Body of pancreas (tissue), 4 donors: ENCODE measurements around the gene ZNF581. TPM values are rescaled to one million over a fixed set of nuclear protein-coding genes. Genes with fewer than 3 reads are reported as not detected.

ENCODE experiments used
- ATAC-seq: fragments of 150-250 bp; one replicate; pipeline ENCODE4 v1.9.1; 2016
- DNase-seq, 4 donors: peaks; one replicate each; pipeline ENCODE4 v3.0.0-alpha.2; 2019
- H3K27ac ChIP-seq, 4 donors: fragments of 200-600 bp; sonication (generic); 1 replicate in 3 of 4; 2 replicates in 1 of 4; pipeline versions ENCODE4 v1.5.1 to v1.6.1; 2016 to 2019; ENCODE audit warnings: mild to moderate bottlenecking in 1 of 4, mixed read lengths in 1 of 4, moderate library complexity in 1 of 4
- H3K27me3 ChIP-seq, 2 donors: fragments of 200-600 bp; sonication (generic); one replicate each; pipeline ENCODE4 v1.6.0; 2016; ENCODE audit warnings: mild to moderate bottlenecking in 1 of 2
- H3K36me3 ChIP-seq, 2 donors: fragments of 200-600 bp; sonication (generic); replicated peaks in 1 of 2; 2 replicates each; pipeline ENCODE4 v1.5.1; 2016; ENCODE audit warnings: low read depth in 2 of 2; ENCODE audit not compliant: insufficient read depth in 1 of 2
- H3K4me1 ChIP-seq: fragments of 200-600 bp; sonication (generic); one replicate; pipeline ENCODE4 v1.6.0; 2016
- H3K4me3 ChIP-seq, 2 donors: fragments of 200-600 bp; sonication (generic); 1 replicate in 1 of 2; 2 replicates in 1 of 2; pipeline ENCODE4 v1.5.1; 2016 to 2019
- H3K9me3 ChIP-seq, 3 donors: fragments of 200-600 bp; sonication (generic); 1 replicate in 2 of 3; 2 replicates in 1 of 3; pipeline ENCODE4 v1.5.1; 2016
- POLR2A ChIP-seq, 3 donors: fragments of 450-650 bp; IDR thresholded peaks; one replicate each; pipeline ENCODE4 v1.6.1; 2016; ENCODE audit warnings: antibody characterized with exemption in 3 of 3, mild to moderate bottlenecking in 2 of 3
- WGBS, 2 donors: methylation state at CpG; one replicate each; pipeline ENCODE4 v1.1.5; 2017; 5-methylcytosine and 5-hydroxymethylcytosine counted together
- intact Hi-C: fragments of 100-400 bp; cut with DNase I; formaldehyde crosslinking; loops from one replicate; pipeline ENCODE4 v1.15.1; 2023
- total RNA-seq, 2 donors: library from RNA; depleted of rRNA; stranded (reverse); fragments of >200 nt; gene quantifications; one replicate each; pipeline ENCODE4 v1.1.0, GENCODE V29; 2016
- TF ChIP-seq, protein P1 (sequence below), 7 experiments: fragments of 450-650 bp in 4 of 7; fragments of 200-600 bp in 3 of 7; sonication (generic) in 3 of 7; IDR thresholded peaks; one replicate each; pipeline ENCODE4 v1.5.1; 2016 to 2019; ENCODE audit warnings: antibody characterized with exemption in 7 of 7

The ZNF581 gene
- total RNA-seq, 2 donors from 2014 or later: 16.8 to 20.2 TPM

DNA sequence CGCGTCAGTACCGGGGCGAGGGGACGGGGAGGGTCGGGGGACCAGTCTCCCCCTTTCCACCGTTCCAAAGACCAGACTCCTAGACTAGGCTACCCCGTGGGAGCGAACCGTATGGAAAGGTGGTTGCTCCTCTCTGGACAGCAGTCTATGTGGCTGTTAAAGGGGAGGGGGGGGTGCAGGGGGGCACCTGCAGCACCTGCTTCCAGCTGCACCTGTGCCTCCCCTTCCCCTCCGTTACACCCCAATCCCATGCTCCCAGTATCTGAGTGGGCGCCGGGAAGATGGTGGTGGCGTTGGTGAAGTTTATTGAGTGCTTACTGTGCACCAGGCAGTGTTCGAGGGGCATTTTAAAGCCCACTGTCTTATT, 42.8 kb upstream of the ZNF581 start:
- WGBS, 2 donors: 3 to 4% methylated on average over 11 to 15 of the region's 15 CpGs
- intact Hi-C loops: no loop called here
- H3K4me1 ChIP-seq: peaks cover 29% of the 10 kb centered on the region
- no peak for DNase-seq
- H3K36me3 ChIP-seq: peaks cover 0 to 5% of the 10 kb centered on the region in 2 donors
- H3K27me3 ChIP-seq: no peaks in the 10 kb centered on the region
- peak overlapping the region; percentile 90 to 98 (median 94) for H3K27ac ChIP-seq
- no peak for ATAC-seq
- H3K9me3 ChIP-seq: no peaks in the 10 kb centered on the region
- no peak for TF ChIP-seq POLR2A (IDR thresholded peaks at IDR 0.05)
- TF ChIP-seq, protein P1, sequence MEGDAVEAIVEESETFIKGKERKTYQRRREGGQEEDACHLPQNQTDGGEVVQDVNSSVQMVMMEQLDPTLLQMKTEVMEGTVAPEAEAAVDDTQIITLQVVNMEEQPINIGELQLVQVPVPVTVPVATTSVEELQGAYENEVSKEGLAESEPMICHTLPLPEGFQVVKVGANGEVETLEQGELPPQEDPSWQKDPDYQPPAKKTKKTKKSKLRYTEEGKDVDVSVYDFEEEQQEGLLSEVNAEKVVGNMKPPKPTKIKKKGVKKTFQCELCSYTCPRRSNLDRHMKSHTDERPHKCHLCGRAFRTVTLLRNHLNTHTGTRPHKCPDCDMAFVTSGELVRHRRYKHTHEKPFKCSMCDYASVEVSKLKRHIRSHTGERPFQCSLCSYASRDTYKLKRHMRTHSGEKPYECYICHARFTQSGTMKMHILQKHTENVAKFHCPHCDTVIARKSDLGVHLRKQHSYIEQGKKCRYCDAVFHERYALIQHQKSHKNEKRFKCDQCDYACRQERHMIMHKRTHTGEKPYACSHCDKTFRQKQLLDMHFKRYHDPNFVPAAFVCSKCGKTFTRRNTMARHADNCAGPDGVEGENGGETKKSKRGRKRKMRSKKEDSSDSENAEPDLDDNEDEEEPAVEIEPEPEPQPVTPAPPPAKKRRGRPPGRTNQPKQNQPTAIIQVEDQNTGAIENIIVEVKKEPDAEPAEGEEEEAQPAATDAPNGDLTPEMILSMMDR (IDR thresholded peaks at IDR 0.05): no peak
- peak overlapping the region; percentile 47 to 55 for H3K4me3 ChIP-seq

DNA sequence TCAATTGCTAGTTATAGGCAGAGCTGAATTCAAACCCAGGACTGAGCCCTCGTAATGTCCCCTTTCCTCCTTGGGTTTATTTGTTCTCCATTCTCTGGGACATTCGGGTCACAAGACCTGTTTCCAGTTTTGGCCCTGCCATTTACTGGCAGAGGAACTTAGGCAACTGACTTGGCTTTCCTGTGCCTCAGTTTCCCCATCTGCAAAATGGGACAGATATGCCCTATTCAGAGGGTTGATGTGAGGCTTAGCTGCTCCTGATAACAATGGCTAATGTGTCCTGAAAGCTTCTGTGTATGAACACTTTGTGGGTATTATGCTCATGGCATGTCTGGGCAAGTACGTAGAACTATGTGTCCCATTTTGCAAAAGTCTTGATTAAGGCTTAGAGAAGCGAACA, 42.4 kb upstream of the ZNF581 start:
- H3K4me3 ChIP-seq: peak overlapping the region; percentile 47 to 55
- H3K27ac ChIP-seq: peak overlapping the region; percentile 90 to 98 (median 94)
- peaks cover 0 to 5% of the 10 kb centered on the region in 2 donors for H3K36me3 ChIP-seq
- intact Hi-C loops: no loop called here
- H3K27me3 ChIP-seq: no peaks in the 10 kb centered on the region
- peak in 1 of 3 donors; percentile 14 for TF ChIP-seq POLR2A (IDR thresholded peaks at IDR 0.05)
- TF ChIP-seq, protein P1 (IDR thresholded peaks at IDR 0.05): no peak
- WGBS, 2 donors: 31 to 46% methylated on average over 4 of the region's 4 CpGs
- H3K4me1 ChIP-seq: peaks cover 29% of the 10 kb centered on the region
- H3K9me3 ChIP-seq: no peaks in the 10 kb centered on the region
- no peak for ATAC-seq
- DNase-seq: no peak

DNA sequence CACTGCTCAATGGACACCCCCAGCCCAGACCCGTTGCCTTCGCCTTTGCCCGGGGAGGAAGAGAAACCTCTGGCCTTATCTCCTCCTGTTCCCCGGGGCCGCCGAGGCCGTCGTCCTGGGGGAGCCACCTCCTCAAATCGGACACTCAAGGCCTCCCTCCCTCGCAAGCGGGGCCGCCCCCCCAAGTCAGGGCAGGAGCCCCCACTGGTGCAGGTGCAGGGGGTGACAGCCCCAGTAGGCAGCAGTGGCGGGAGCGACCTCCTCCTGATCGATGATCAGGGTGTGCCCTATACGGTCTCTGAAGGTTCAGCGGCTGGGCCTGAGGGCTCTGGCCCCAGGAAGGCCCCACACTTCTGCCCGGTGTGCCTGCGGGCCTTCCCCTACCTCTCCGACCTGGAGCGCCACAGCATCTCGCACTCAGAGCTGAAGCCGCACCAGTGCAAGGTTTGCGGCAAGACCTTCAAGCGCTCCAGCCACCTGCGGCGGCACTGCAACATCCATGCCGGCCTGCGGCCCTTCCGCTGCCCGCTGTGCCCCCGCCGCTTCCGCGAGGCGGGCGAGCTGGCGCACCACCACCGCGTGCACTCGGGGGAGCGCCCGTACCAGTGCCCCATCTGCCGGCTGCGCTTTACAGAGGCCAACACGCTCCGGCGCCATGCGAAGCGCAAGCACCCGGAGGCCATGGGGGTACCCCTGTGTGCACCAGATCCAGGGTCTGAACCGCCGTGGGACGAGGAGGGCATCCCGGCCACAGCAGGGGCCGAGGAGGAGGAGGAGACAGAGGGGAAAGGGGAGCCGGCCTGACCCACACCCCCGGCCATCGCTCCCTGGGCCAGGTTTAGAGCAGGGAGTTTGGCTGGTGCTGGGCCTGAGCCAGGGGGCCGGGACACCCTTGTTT, 41.1 kb upstream of the ZNF581 start:
- H3K27me3 ChIP-seq: no peaks in the 10 kb centered on the region
- DNase-seq (no peak), ATAC-seq (no peak)
- H3K27ac ChIP-seq: peak overlapping the region in 2 of 4 donors; percentile 97 to 98
- no peaks in the 10 kb centered on the region for H3K9me3 ChIP-seq
- H3K4me3 ChIP-seq: no peak overlapping the region
- H3K36me3 ChIP-seq: no peaks in the 10 kb centered on the region
- 93 to 95% methylated on average over 26 to 58 of the region's 60 CpGs for WGBS, 2 donors
- peaks cover 38% of the 10 kb centered on the region for H3K4me1 ChIP-seq
- intact Hi-C loops: no loop called here
- no peak for TF ChIP-seq POLR2A (IDR thresholded peaks at IDR 0.05)
- TF ChIP-seq, protein P1 (IDR thresholded peaks at IDR 0.05): no peak

DNA sequence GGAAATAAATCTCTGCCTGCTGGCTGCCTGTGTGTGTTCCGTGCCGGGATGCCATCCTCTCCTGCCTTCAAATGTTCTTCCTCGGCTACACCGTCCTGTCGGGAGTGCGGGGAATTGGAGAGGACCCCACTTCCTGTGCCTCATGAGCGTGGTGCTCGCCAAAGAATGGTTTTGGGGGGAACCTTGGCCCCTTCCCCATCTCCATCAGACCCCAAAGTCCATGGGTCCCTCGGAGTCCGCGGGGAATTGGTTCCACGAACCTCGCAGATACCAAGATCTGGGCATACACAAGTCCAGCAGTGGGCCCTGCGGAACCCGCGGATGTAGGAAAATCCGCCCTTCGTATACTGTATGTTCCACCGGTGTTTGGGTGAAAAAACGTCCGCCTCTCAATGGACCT, 40.3 kb upstream of the ZNF581 start:
- no peaks in the 10 kb centered on the region for H3K9me3 ChIP-seq
- H3K36me3 ChIP-seq: no peaks in the 10 kb centered on the region
- intact Hi-C loops: no loop called here
- H3K4me3 ChIP-seq: no peak overlapping the region
- H3K27ac ChIP-seq: no peak overlapping the region
- H3K4me1 ChIP-seq: peaks cover 42% of the 10 kb centered on the region
- 83 to 88% methylated on average over 21 of the region's 21 CpGs for WGBS, 2 donors
- TF ChIP-seq POLR2A (IDR thresholded peaks at IDR 0.05): no peak
- TF ChIP-seq, protein P1 (IDR thresholded peaks at IDR 0.05): no peak
- ATAC-seq: no peak
- no peaks in the 10 kb centered on the region for H3K27me3 ChIP-seq
- DNase-seq: no peak
